ENCODE data around the gene EGR1. TPM values are rescaled to one million over a fixed set of nuclear protein-coding genes. Genes with fewer than 3 reads are reported as not detected.

EGR1 gene
- total RNA-seq, result 1.3 and 16.2 TPM in 2 replicates

DNA sequence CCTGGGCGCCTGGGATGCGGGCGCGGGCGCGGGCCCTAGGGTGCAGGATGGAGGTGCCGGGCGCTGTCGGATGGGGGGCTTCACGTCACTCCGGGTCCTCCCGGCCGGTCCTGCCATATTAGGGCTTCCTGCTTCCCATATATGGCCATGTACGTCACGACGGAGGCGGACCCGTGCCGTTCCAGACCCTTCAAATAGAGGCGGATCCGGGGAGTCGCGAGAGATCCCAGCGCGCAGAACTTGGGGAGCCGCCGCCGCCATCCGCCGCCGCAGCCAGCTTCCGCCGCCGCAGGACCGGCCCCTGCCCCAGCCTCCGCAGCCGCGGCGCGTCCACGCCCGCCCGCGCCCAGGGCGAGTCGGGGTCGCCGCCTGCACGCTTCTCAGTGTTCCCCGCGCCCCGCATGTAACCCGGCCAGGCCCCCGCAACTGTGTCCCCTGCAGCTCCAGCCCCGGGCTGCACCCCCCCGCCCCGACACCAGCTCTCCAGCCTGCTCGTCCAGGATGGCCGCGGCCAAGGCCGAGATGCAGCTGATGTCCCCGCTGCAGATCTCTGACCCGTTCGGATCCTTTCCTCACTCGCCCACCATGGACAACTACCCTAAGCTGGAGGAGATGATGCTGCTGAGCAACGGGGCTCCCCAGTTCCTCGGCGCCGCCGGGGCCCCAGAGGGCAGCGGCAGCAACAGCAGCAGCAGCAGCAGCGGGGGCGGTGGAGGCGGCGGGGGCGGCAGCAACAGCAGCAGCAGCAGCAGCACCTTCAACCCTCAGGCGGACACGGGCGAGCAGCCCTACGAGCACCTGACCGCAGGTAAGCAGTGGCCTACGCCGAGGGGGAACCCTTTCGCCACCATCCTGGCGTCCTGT lies at the start of gene EGR1:
EGR1 (plus strand) TSS at position 219 of the 864 bp plus-strand sequence; CDS start at position 502, 283 bp downstream.

DNA sequence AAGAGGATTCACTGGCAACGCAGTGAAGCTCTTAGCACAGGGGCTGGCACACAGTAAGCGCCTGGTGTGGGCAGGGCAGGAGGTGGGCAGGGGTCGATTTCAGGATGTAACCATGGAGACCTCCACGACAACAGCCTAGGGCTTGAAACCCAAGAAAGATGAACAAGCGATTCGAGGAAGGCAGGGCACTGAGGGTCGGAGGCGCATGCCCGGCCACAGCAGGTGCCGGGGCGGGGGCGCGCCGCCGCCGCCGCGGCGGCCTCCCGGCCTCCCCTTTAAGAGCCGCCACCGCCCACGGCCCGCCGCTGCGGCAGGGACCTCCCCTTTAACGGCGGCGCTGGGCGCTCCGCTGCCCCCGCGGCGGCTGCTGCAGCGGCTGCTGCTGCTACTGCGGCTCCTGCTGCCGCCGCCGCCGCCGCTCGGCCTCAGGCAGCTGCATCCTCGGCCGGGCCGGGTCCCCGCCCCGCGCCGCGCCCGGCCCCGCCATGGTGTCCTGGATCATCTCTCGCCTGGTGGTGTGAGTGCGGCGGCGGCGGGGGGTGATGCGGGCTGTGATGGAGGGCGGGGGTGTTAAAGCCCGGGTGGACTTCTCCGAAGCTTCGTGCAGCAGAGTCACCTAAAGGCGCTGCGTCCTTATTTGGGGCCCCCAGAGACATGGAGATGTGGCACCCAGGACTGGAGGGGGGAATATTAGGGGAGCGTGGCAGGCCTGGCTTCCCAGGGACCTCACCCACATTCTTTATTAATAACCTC lies 26.4 kb upstream of the EGR1 start, which contains the start of gene REEP2:
REEP2 (plus strand) TSS at position 334 of the 753 bp plus-strand sequence; CDS start at position 486, 152 bp downstream.

Other genes starting within 250 kb of the EGR1 start
- gene GFRA3, start 190.9 kb upstream of the EGR1 start, total RNA-seq, result not detected in 2 replicates
- 3.0 and 4.9 TPM in 2 replicates for gene CDC25C, start 133.7 kb upstream of the EGR1 start, total RNA-seq
- gene FAM53C, start 127.2 kb upstream of the EGR1 start, total RNA-seq, result 21.4 and 26.5 TPM in 2 replicates
- 39.6 and 45.8 TPM in 2 replicates for gene KDM3B, start 112.8 kb upstream of the EGR1 start, total RNA-seq
- 6.8 and 10.2 TPM in 2 replicates for gene REEP2, start 26.4 kb upstream of the EGR1 start, total RNA-seq
- 99.9 and 119 TPM in 2 replicates for gene ETF1, start 77.8 kb downstream of the EGR1 start, total RNA-seq
- 206 and 240 TPM in 2 replicates for gene HSPA9, start 109.9 kb downstream of the EGR1 start, total RNA-seq